A673 (cell line): ENCODE measurements around the gene SEMA4D. TPM values are rescaled to one million over a fixed set of nuclear protein-coding genes. Genes with fewer than 3 reads are reported as not detected.

Experiments
- BruUV-seq: library from RNA; stranded (reverse); fragments of 400-500 nt; replicated peaks from 2 replicates; lab custom pipeline; 2021; lab: Mats Ljungman, UMichigan
- CTCF ChIA-PET: fragments of 300-600 bp; sonication (Branson Sonifier 250); formaldehyde crosslinking; loops from one replicate; lab custom pipeline; 2022; ENCODE audit warnings: antibody characterized with exemption; lab: Charles Lee
- POLR2A ChIA-PET: fragments of 300-600 bp; sonication (Branson Sonifier 250); formaldehyde crosslinking; loops from one replicate; lab custom pipeline; 2022; ENCODE audit warnings: antibody characterized with exemption; ENCODE audit not compliant: low non-redundant PET; lab: Charles Lee
- DNase-seq: peaks from one replicate; pipeline ENCODE4 v3.0.0-alpha.2; 2015; ENCODE audit warnings: low spot score
- H3K27ac ChIP-seq: fragments of 200-600 bp; sonication (generic); 2 replicates; pipeline ENCODE4 v1.5.1; 2016; ENCODE audit warnings: mixed run types, low read depth, mild to moderate bottlenecking, mixed read lengths, antibody characterized with exemption, low read length; ENCODE audit not compliant: poor library complexity, severe bottlenecking
- H3K27me3 ChIP-seq: fragments of 200-600 bp; sonication (generic); replicated peaks from 2 replicates; pipeline ENCODE4 v1.6.1; 2017; ENCODE audit warnings: mixed run types, low read depth, mild to moderate bottlenecking, mixed read lengths, antibody characterized with exemption, low read length; ENCODE audit not compliant: insufficient read depth, poor library complexity
- H3K36me3 ChIP-seq: fragments of 200-600 bp; sonication (generic); 2 replicates; pipeline ENCODE4 v1.6.1; 2016; ENCODE audit warnings: mixed run types, mild to moderate bottlenecking, mixed read lengths, antibody characterized with exemption, low read length; ENCODE audit not compliant: insufficient read depth, poor library complexity, severe bottlenecking
- H3K4me1 ChIP-seq: fragments of 200-600 bp; sonication (generic); 2 replicates; pipeline ENCODE4 v1.6.1; 2017; ENCODE audit warnings: mixed run types, mild to moderate bottlenecking, mixed read lengths, antibody characterized with exemption, low read length; ENCODE audit not compliant: insufficient read depth, poor library complexity, severe bottlenecking
- H3K4me3 ChIP-seq: fragments of 200-600 bp; sonication (generic); 2 replicates; pipeline ENCODE4 v1.5.1; 2016; ENCODE audit warnings: low read depth, mixed run types, mild to moderate bottlenecking, mixed read lengths, low read length; ENCODE audit not compliant: poor library complexity, severe bottlenecking
- H3K9me3 ChIP-seq: fragments of 200-600 bp; sonication (generic); 2 replicates; pipeline ENCODE4 v1.6.1; 2016; ENCODE audit warnings: mixed run types, low read depth, mild to moderate bottlenecking, mixed read lengths, antibody characterized with exemption, low read length; ENCODE audit not compliant: poor library complexity, severe bottlenecking
- CTCF ChIP-seq: fragments of 300-800, 200-600 bp; sonication (generic); conservative IDR thresholded peaks from 2 replicates; pipeline ENCODE4 v1.5.1; 2017; ENCODE audit warnings: low read depth, mild to moderate bottlenecking, antibody characterized with exemption, low read length, moderate library complexity, mixed read lengths
- EZH2 ChIP-seq: fragments of 200-600 bp; sonication (generic); IDR thresholded peaks from 2 replicates; pipeline ENCODE4 v1.6.1; 2017; ENCODE audit warnings: borderline replicate concordance, low read depth, mild to moderate bottlenecking, mixed read lengths, antibody characterized with exemption, low read length; ENCODE audit not compliant: poor library complexity, severe bottlenecking
- intact Hi-C: fragments of 100-400 bp; cut with micrococcal nuclease; formaldehyde crosslinking; loops from one replicate; pipeline ENCODE4 v1.10.0; 2022; ENCODE audit not compliant: unreplicated experiment
- total RNA-seq: library from RNA; stranded (reverse); gene quantifications from 2 replicates; pipeline ENCODE4 v1.2.3, GENCODE V29; 2021

SEMA4D gene
- total RNA-seq, 1 experiment from 2014 or later = 14.2 TPM

- TF ChIP-seq EZH2 = no peak
- TF ChIP-seq CTCF = no peak
- no TSS peak for BruUV-seq
Observed at GRCh38 chr9:89462199-89462598, 35.7 kb downstream of the SEMA4D start.

GRCh38 chr9:89461265-89461664, 36.6 kb downstream of the SEMA4D start:
- intact Hi-C loops = no loop called here
- Histone ChIP-seq H3K27ac (no peak overlapping the region), H3K4me3 (no peak overlapping the region), H3K27me3 (no peaks in the 10 kb centered on the region), H3K4me1 (no peaks in the 10 kb centered on the region), H3K9me3 (no peaks in the 10 kb centered on the region), H3K36me3 (no peaks in the 10 kb centered on the region)
- no peak for DNase-seq
- CTCF ChIA-PET = no interaction called here
- POLR2A ChIA-PET = no interaction called here
- BruUV-seq = no TSS peak
- no peak for TF ChIP-seq EZH2
- TF ChIP-seq CTCF = no peak

More at GRCh38 chr9:89462199-89462598, 35.7 kb downstream of the SEMA4D start:
- intact Hi-C loops = no loop called here
- POLR2A ChIA-PET = no interaction called here
- Histone ChIP-seq H3K36me3 (no peaks in the 10 kb centered on the region), H3K27ac (no peak overlapping the region), H3K27me3 (no peaks in the 10 kb centered on the region), H3K9me3 (no peaks in the 10 kb centered on the region), H3K4me1 (no peaks in the 10 kb centered on the region), H3K4me3 (no peak overlapping the region)
- DNase-seq = no peak
- CTCF ChIA-PET = no interaction called here

- BruUV-seq = no TSS peak
- no peaks in the 10 kb centered on the region for H3K9me3 ChIP-seq
- no peaks in the 10 kb centered on the region for H3K4me1 ChIP-seq
- H3K36me3 ChIP-seq = no peaks in the 10 kb centered on the region
- no peak overlapping the region for H3K4me3 ChIP-seq
- no peaks in the 10 kb centered on the region for H3K27me3 ChIP-seq
- TF ChIP-seq EZH2 (no peak), CTCF (no peak)
- H3K27ac ChIP-seq = no peak overlapping the region
- ChIA-PET POLR2A (no interaction called here), CTCF (no interaction called here)
- intact Hi-C loops = no loop called here
- DNase-seq = no peak
Observed at GRCh38 chr9:89460551-89460950, 37.4 kb downstream of the SEMA4D start.
